Measurements from ENCODE around the gene PTPN21. TPM values are rescaled to one million over a fixed set of nuclear protein-coding genes. Genes with fewer than 3 reads are reported as not detected.

Gene PTPN21
- total RNA-seq, 2 donors from 2014 or later, result not detected

DNA sequence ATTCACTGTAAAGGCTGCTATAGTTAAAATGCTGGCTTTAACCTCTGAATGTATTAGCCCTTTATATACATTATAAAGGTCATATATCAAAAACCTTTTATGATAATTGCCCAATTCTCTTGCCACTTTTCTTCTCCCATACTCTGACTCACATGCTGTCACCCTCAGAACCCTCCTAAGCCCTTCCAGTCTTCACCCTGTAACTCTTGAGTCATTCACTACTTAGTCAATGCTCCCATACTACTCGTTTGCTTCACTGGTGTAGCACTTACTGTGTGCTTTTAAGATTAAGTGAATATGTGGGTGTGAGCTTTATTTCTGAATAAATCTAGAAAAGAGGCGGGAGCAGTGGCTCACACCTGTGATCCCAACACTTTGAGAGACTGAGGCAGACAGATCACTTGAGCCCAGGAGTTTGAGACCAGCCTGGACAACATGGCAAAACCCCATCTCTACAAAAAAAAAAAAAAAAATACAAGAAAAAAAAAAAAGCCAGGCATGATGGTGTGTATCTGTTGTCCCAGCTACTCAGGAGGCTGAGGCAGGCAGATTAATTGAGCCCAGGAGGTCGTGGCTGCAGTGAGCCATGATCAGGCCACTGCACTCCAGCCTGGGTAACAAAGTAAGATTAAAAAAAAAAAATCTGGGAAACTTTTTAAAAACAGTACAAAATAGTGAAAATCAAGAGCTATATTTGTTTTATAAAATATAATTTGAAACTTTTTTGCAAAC, 131.7 kb downstream of the PTPN21 start:
- peak; percentile 93 for ATAC-seq (replicated peaks)
- H3K9me3 Mint-ChIP-seq, result no peaks in the 10 kb centered on the region
- H3K4me1 Mint-ChIP-seq, result no peaks in the 10 kb centered on the region
- H3K4me3 Mint-ChIP-seq, result no peak overlapping the region
- no peak overlapping the region for H3K27ac Mint-ChIP-seq
- H3K27me3 Mint-ChIP-seq, result no peaks in the 10 kb centered on the region
- peaks cover 11% of the 10 kb centered on the region for H3K36me3 Mint-ChIP-seq (ENCODE audit: low read depth)

DNA sequence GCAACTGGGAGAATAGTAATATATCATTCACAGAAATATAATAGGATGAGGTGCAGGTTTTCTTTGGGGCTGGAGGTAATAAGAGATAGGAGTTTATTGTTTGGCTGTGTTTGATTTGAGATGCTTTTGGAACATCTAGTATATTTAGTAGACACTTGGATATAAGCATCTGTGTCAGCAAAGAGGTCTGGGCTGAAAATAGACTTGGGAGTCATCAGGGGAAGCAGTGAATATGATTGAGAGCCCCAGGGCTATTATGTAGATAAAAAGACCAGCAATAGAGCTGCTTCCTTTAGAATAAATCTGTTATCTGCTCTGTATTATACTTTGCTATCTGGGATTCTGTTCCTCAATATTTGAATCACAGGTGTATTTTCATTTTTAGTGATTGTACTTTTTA, 132.8 kb downstream of the PTPN21 start:
- H3K36me3 Mint-ChIP-seq (ENCODE audit: low read depth), result peaks cover 22% of the 10 kb centered on the region
- peaks cover 4% of the 10 kb centered on the region for H3K9me3 Mint-ChIP-seq
- H3K27me3 Mint-ChIP-seq, result no peaks in the 10 kb centered on the region
- no peaks in the 10 kb centered on the region for H3K4me1 Mint-ChIP-seq
- ATAC-seq (replicated peaks), result no peak
- H3K4me3 Mint-ChIP-seq, result no peak overlapping the region
- no peak overlapping the region for H3K27ac Mint-ChIP-seq

GRCh38 chr14:88421286-88421685, 133.5 kb downstream of the PTPN21 start:
- H3K9me3 Mint-ChIP-seq, result peaks cover 4% of the 10 kb centered on the region
- no peak overlapping the region for H3K27ac Mint-ChIP-seq
- H3K4me1 Mint-ChIP-seq, result no peaks in the 10 kb centered on the region
- no peak for ATAC-seq (replicated peaks)
- H3K4me3 Mint-ChIP-seq, result no peak overlapping the region
- peaks cover 18% of the 10 kb centered on the region for H3K36me3 Mint-ChIP-seq (ENCODE audit: low read depth)
- H3K27me3 Mint-ChIP-seq, result no peaks in the 10 kb centered on the region

DNA sequence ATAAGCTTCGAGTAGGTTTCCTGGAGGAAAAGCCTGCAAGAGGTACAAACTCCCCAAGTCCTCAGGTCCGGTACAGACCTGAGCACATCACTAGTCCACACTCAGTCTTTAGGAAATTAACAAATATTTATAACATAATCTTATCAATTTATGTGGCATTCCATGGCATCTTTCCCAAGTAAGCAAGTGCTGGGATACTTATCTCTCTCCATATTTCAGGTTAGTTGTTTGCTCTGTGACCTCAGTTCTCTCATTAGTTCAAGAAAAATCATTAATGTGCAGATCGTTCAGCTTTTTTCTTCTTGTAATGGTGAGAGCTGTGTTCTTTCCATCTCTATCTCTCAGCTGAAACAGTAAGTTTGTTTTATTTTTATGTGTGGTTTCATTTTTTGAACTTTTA, 134.6 kb downstream of the PTPN21 start:
- H3K27me3 Mint-ChIP-seq, result no peaks in the 10 kb centered on the region
- no peaks in the 10 kb centered on the region for H3K4me1 Mint-ChIP-seq
- H3K4me3 Mint-ChIP-seq, result no peak overlapping the region
- H3K36me3 Mint-ChIP-seq (ENCODE audit: low read depth), result peaks cover 25% of the 10 kb centered on the region
- no peak overlapping the region for H3K27ac Mint-ChIP-seq
- ATAC-seq (replicated peaks), result no peak
- H3K9me3 Mint-ChIP-seq, result peaks cover 9% of the 10 kb centered on the region

DNA sequence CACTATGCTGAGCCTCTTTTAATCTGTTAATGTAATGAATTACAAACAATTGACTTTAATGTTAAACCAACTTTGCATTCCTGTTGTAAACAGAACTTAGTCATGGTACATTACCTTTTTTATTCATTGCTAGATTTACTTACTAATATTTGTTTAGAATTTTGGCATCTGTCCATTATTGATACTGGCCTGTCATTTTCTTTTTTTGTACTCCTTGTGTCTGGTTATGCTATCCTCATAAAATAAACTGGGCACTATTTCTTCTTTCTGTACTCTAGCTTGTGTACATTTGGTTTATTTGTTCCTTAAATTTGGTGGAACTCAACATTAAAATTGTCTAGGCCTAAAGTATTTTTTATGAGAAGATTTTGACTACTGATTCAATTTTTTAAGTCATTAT, 137.2 kb downstream of the PTPN21 start:
- H3K4me3 Mint-ChIP-seq, result no peak overlapping the region
- H3K36me3 Mint-ChIP-seq (ENCODE audit: low read depth), result peaks cover 35% of the 10 kb centered on the region
- H3K9me3 Mint-ChIP-seq, result peaks cover 16% of the 10 kb centered on the region
- ATAC-seq (replicated peaks), result no peak
- no peaks in the 10 kb centered on the region for H3K4me1 Mint-ChIP-seq
- H3K27ac Mint-ChIP-seq, result no peak overlapping the region
- no peaks in the 10 kb centered on the region for H3K27me3 Mint-ChIP-seq

Other genes with a start within 250 kb of the PTPN21 start
- not detected for gene KCNK10, start 231.7 kb downstream of the PTPN21 start, total RNA-seq
- gene SPATA7, start 169.3 kb downstream of the PTPN21 start, total RNA-seq, result 1 to 10 TPM; 1.9 to 4.6 TPM
- gene ZC3H14, start 8.0 kb upstream of the PTPN21 start, total RNA-seq, result 10 to 100 TPM; 33.5 to 48.3 TPM
- gene EML5, start 237.9 kb upstream of the PTPN21 start, total RNA-seq, result 1 to 10 TPM; 1.6 to 2.6 TPM

All from activated T-helper 17 cell treated with anti-CD3 and anti-CD28 coated beads, Interleukin-2, amount 50 U/mL, for 72 hours (primary cell).